ENCODE data around the gene PSTPIP1.

The PSTPIP1 gene

DNA sequence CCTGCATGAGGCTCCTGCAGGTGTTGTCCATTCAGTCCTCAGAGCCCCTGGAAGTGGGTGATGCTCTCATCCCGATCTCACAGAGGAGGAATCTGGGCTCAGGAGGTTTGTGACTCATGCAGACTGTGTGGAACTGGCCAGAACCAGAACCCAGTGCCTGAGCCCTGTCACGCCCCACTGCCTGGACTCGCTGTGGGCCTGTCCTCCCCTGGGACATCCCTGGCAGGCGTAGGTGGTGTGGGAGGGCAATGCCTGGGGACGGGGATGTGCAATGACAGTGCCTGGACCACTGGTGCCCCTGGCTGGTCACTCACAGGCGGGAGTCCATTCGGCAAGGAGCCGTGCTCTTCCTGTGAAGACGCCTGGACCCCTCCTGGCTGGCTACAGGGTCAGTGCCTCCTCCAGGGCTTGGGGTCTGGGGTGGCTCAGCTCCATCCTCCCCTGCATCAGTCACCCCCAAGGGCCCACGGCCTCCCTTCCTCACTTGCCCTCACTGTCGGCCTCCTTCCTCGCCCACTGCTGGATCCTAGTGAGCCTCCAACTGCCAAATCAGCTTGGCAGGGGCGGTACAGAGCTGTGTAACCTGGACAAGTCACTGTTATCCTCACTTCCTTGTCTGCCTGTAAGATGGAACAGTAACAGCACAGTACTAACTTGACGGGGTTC, 14.9 kb downstream of the PSTPIP1 start:
- no peak for DNase-seq (ENCODE audit: low read depth)
- TF ChIP-seq, protein P1, sequence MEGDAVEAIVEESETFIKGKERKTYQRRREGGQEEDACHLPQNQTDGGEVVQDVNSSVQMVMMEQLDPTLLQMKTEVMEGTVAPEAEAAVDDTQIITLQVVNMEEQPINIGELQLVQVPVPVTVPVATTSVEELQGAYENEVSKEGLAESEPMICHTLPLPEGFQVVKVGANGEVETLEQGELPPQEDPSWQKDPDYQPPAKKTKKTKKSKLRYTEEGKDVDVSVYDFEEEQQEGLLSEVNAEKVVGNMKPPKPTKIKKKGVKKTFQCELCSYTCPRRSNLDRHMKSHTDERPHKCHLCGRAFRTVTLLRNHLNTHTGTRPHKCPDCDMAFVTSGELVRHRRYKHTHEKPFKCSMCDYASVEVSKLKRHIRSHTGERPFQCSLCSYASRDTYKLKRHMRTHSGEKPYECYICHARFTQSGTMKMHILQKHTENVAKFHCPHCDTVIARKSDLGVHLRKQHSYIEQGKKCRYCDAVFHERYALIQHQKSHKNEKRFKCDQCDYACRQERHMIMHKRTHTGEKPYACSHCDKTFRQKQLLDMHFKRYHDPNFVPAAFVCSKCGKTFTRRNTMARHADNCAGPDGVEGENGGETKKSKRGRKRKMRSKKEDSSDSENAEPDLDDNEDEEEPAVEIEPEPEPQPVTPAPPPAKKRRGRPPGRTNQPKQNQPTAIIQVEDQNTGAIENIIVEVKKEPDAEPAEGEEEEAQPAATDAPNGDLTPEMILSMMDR (conservative IDR thresholded peaks at IDR 0.05; ENCODE audit: low read depth, low read length) = no peak

GRCh38 chr15:77010312-77010686, 15.4 kb downstream of the PSTPIP1 start:
- TF ChIP-seq, protein P1 (conservative IDR thresholded peaks at IDR 0.05; ENCODE audit: low read depth, low read length) = no peak
- H3K4me3 ChIP-seq (ENCODE audit: low read length) = no peak overlapping the region
- no peak for DNase-seq (ENCODE audit: low read depth)

More for the DNA sequence above, 14.9 kb downstream of the PSTPIP1 start:
- H3K4me3 ChIP-seq (ENCODE audit: low read length) = no peak overlapping the region

DNA sequence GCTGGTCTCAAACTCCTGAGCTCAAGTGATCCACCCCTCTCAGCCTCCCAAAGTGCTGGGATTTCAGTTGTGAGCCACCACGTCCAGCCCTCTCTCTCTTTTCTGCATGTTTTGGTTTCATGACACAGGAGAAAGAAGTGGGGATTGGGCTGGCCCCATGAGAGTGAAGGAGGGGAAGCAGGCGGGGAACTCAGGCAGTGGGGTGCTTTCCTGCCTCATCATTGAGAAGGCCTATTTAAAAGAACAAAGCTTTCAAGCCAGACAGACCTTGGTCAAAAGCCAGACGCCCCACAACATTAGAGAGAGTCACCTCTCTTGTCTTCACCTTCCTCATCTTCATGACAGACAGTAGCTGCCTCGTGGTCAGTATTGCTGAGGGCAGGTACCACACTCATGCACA, 15.9 kb downstream of the PSTPIP1 start:
- no peak for DNase-seq (ENCODE audit: low read depth)
- TF ChIP-seq, protein P1 (conservative IDR thresholded peaks at IDR 0.05; ENCODE audit: low read depth, low read length) = no peak
- no peak overlapping the region for H3K4me3 ChIP-seq (ENCODE audit: low read length)

GRCh38 chr15:77012117-77012712, 17.3 kb downstream of the PSTPIP1 start:
- H3K4me3 ChIP-seq (ENCODE audit: low read length) = no peak overlapping the region
- DNase-seq (ENCODE audit: low read depth) = no peak
- TF ChIP-seq, protein P1 (conservative IDR thresholded peaks at IDR 0.05; ENCODE audit: low read depth, low read length) = no peak

GRCh38 chr15:77012868-77013267, 17.9 kb downstream of the PSTPIP1 start:
- no peak for DNase-seq (ENCODE audit: low read depth)
- H3K4me3 ChIP-seq (ENCODE audit: low read length) = no peak overlapping the region

GRCh38 chr15:77013776-77014131, 18.8 kb downstream of the PSTPIP1 start:
- no peak overlapping the region for H3K4me3 ChIP-seq (ENCODE audit: low read length)
- TF ChIP-seq, protein P1 (conservative IDR thresholded peaks at IDR 0.05; ENCODE audit: low read depth, low read length) = no peak
- no peak for DNase-seq (ENCODE audit: low read depth)

More at GRCh38 chr15:77012868-77013267, 17.9 kb downstream of the PSTPIP1 start:
- TF ChIP-seq, protein P1 (conservative IDR thresholded peaks at IDR 0.05; ENCODE audit: low read depth, low read length) = no peak
